ENCODE results near the gene ELMOD1.
A peak's percentile ranks its signal among the peaks of the same experiment; 100 is the strongest.
"Not testable (repeated sequence)": the region's sequence is repeated elsewhere in the genome, so short reads cannot be mapped to it uniquely, and the experiment has no call there.

Gene ELMOD1

GRCh38 chr11:107570015-107570414 is 20.9 kb upstream of the ELMOD1 start:
- H3K27ac ChIP-seq, result no peak overlapping the region
- no peak for TF ChIP-seq CTCF (conservative IDR thresholded peaks at IDR 0.05)

GRCh38 chr11:107573438-107573837 is 17.5 kb upstream of the ELMOD1 start:
- H3K27ac ChIP-seq, result no peak overlapping the region
- TF ChIP-seq CTCF (conservative IDR thresholded peaks at IDR 0.05), result no peak

GRCh38 chr11:107576497-107577345 is 14.2 kb upstream of the ELMOD1 start:
- not testable (repeated sequence) for H3K27ac ChIP-seq
- TF ChIP-seq CTCF (conservative IDR thresholded peaks at IDR 0.05), result peak; percentile 89

GRCh38 chr11:107577346-107577711 is 13.6 kb upstream of the ELMOD1 start:
- no peak for TF ChIP-seq CTCF (conservative IDR thresholded peaks at IDR 0.05)
- no peak overlapping the region for H3K27ac ChIP-seq

GRCh38 chr11:107579169-107579568 is 11.8 kb upstream of the ELMOD1 start:
- H3K27ac ChIP-seq, result not testable (repeated sequence)

- no peak overlapping the region for H3K27ac ChIP-seq
- TF ChIP-seq CTCF (conservative IDR thresholded peaks at IDR 0.05), result no peak
Observed at GRCh38 chr11:107581147-107581546, 9.8 kb upstream of the ELMOD1 start.

- H3K27ac ChIP-seq, result no peak overlapping the region
- TF ChIP-seq CTCF (conservative IDR thresholded peaks at IDR 0.05), result no peak
Observed at GRCh38 chr11:107583629-107584195, 7.2 kb upstream of the ELMOD1 start.
